ENCODE data around the gene FAM171A1. TPM values are rescaled to one million over a fixed set of nuclear protein-coding genes. Genes with fewer than 3 reads are reported as not detected.
"Not testable (repeated sequence)": the region's sequence is repeated elsewhere in the genome, so short reads cannot be mapped to it uniquely, and the experiment has no call there.

Gene FAM171A1
- total and polyA plus RNA-seq, 7 experiments from 2014 or later, result 3.2 to 14.5 (median 7.2) TPM

DNA sequence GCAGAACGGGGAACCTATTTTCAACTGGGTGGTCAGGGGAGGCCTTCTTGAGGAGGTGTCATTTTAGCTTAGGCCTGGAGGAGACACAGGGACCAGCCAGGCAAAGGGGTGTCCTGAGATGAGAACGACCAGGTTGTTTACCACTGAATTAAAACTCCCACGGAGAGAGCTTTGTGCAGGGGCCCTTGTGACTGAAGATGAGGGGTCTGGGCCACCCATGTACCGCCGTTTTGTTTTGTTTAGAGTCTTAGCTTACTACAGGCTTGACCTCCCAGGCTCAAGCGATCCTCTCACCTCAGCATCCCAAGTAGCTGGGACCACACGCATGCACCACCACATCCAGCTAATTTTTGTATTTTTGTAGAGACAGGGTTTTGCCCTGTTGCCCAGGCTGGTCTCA lies 80.4 kb downstream of the FAM171A1 start:
- no peaks in the 10 kb centered on the region for H3K9me3 Mint-ChIP-seq
- peak overlapping the region in 1 of 9 donors; percentile 28 for H3K27ac Mint-ChIP-seq
- Histone ChIP-seq H3K36me3 (ENCODE audit: control insufficient read depth in 2 of 3, insufficient read depth in 3 of 3, low read length in 3 of 3) (no peaks in the 10 kb centered on the region), H3K27ac (ENCODE audit: low read depth, low read length) (no peak overlapping the region), H3K4me3 (ENCODE audit: low read length) (no peak overlapping the region), H3K4me1 (ENCODE audit: control insufficient read depth in 2 of 2, insufficient read depth in 2 of 2, low read length in 2 of 2) (no peaks in the 10 kb centered on the region), H3K27me3 (ENCODE audit: control insufficient read depth in 2 of 2, insufficient read depth in 2 of 2, low read length in 2 of 2) (no peaks in the 10 kb centered on the region), H3K9me3 (ENCODE audit: control insufficient read depth in 2 of 3, low read length in 3 of 3) (no peaks in the 10 kb centered on the region)
- peaks cover 0 to 14% (median 0%) of the 10 kb centered on the region in 5 donors for H3K27me3 Mint-ChIP-seq
- H3K4me1 Mint-ChIP-seq, result peaks cover 0 to 6% (median 3%) of the 10 kb centered on the region in 7 donors
- H3K36me3 Mint-ChIP-seq, result no peaks in the 10 kb centered on the region
- CTCF ChIA-PET, result no interaction called here
- POLR2A ChIA-PET, result no interaction called here
- intact Hi-C loops (cut with micrococcal nuclease), result no loop called here
- no peak overlapping the region for H3K4me3 Mint-ChIP-seq
- DNase-seq (no peak), ATAC-seq (no peak)

DNA sequence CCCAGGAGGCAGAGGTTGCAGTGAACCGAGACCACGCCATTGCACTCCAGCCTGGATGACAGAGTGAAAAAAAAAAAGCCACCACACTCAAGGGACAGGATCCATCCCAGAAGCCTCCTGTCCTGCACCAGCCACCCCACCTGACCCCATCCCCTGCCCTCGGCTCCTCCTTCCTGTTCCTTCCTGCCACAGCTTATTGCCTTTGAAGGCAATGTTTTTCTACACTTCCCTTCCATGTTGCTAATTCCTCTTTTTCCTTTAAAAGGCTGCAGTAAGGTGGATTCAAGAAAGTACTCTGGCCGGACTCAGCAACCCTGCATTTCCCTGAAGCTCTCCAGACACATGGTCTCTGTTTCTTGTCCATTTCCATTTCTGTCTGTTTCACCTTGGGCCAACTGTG lies 80.9 kb downstream of the FAM171A1 start:
- Histone ChIP-seq H3K4me1 (ENCODE audit: control insufficient read depth in 2 of 2, insufficient read depth in 2 of 2, low read length in 2 of 2) (no peaks in the 10 kb centered on the region), H3K4me3 (ENCODE audit: low read length) (no peak overlapping the region), H3K27me3 (ENCODE audit: control insufficient read depth in 2 of 2, insufficient read depth in 2 of 2, low read length in 2 of 2) (no peaks in the 10 kb centered on the region), H3K27ac (ENCODE audit: low read depth, low read length) (no peak overlapping the region), H3K36me3 (ENCODE audit: control insufficient read depth in 2 of 3, insufficient read depth in 3 of 3, low read length in 3 of 3) (no peaks in the 10 kb centered on the region), H3K9me3 (ENCODE audit: control insufficient read depth in 2 of 3, low read length in 3 of 3) (no peaks in the 10 kb centered on the region)
- Mint-ChIP-seq H3K4me1 (peaks cover 0 to 6% (median 3%) of the 10 kb centered on the region in 7 donors), H3K36me3 (no peaks in the 10 kb centered on the region), H3K4me3 (no peak overlapping the region), H3K27me3 (peaks cover 0 to 11% (median 0%) of the 10 kb centered on the region in 5 donors), H3K9me3 (no peaks in the 10 kb centered on the region), H3K27ac (no peak overlapping the region)
- intact Hi-C loops (cut with micrococcal nuclease), result no loop called here
- ChIA-PET POLR2A (no interaction called here), CTCF (no interaction called here)
- ATAC-seq (no peak), DNase-seq (no peak)

DNA sequence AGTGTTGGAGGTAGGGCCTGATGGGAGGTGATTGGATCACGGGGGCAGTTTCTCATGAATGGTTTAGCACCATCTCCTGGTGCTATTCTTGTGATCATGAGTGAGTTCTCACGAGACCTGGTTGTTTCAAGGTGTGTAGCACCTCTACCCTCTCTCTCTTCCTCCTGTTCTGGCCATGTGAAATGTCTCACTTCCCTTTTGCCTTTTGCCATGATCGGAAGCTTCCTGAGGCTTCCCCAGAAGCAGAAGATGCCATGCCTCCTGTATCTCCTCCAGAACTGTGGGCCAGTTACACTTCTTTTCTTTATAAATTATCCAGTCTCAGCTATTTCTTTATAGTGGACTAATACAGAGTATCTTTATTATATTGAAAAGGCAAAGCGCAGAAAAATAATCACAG lies 90.1 kb downstream of the FAM171A1 start:
- H3K27me3 Mint-ChIP-seq, result peaks cover 0 to 12% (median 0%) of the 10 kb centered on the region in 5 donors
- DNase-seq, result no peak
- POLR2A ChIA-PET, result no interaction called here
- Histone ChIP-seq H3K36me3 (ENCODE audit: control insufficient read depth in 2 of 3, insufficient read depth in 3 of 3, low read length in 3 of 3) (no peaks in the 10 kb centered on the region), H3K27me3 (ENCODE audit: control insufficient read depth in 2 of 2, insufficient read depth in 2 of 2, low read length in 2 of 2) (no peaks in the 10 kb centered on the region), H3K4me1 (ENCODE audit: control insufficient read depth in 2 of 2, insufficient read depth in 2 of 2, low read length in 2 of 2) (no peaks in the 10 kb centered on the region), H3K4me3 (ENCODE audit: low read length) (no peak overlapping the region), H3K9me3 (ENCODE audit: control insufficient read depth in 2 of 3, low read length in 3 of 3) (no peaks in the 10 kb centered on the region), H3K27ac (ENCODE audit: low read depth, low read length) (no peak overlapping the region)
- intact Hi-C loops (cut with micrococcal nuclease), result no loop called here
- H3K9me3 Mint-ChIP-seq, result peaks cover 0 to 2% (median 0%) of the 10 kb centered on the region in 11 donors
- peak overlapping the region in 1 of 9 donors; percentile 32 for H3K27ac Mint-ChIP-seq
- H3K4me3 Mint-ChIP-seq, result no peak overlapping the region
- no peaks in the 10 kb centered on the region for H3K36me3 Mint-ChIP-seq
- no peak for ATAC-seq
- CTCF ChIA-PET, result no interaction called here
- H3K4me1 Mint-ChIP-seq, result peaks cover 0 to 1% (median 0%) of the 10 kb centered on the region in 7 donors

DNA sequence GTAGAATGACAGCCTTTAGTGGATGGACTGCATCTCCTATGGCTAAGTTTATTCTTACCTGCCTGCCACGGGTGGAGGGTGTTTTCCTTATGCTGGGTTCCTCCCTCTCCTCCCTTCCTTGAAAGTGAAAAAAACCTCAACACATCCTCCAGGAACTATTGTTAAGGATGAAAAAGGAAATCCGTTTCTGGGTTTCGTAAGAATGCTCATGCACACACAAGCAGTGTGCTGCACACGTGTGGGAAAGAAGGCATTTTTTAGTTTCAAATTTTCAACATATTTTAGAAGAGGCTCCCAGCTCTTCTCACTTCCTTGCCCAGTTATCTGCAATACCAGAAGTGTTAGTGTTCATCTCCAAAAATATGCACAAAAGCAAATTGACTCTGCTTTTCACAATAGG lies 90.6 kb downstream of the FAM171A1 start:
- H3K4me1 Mint-ChIP-seq, result peaks cover 0 to 1% (median 0%) of the 10 kb centered on the region in 7 donors
- ChIA-PET CTCF (interaction anchor here (0.5 kb wide), 1 partner anchor 141 kb away, joined by 3 read pairs; no protein-coding TSS in a partner anchor), POLR2A (no interaction called here)
- peaks cover 0 to 2% (median 0%) of the 10 kb centered on the region in 11 donors for H3K9me3 Mint-ChIP-seq
- H3K27ac ChIP-seq (ENCODE audit: low read depth, low read length), result no peak overlapping the region
- no peak for ATAC-seq
- no peaks in the 10 kb centered on the region for H3K4me1 ChIP-seq (ENCODE audit: control insufficient read depth in 2 of 2, insufficient read depth in 2 of 2, low read length in 2 of 2)
- intact Hi-C loops (cut with micrococcal nuclease), result no loop called here
- no peaks in the 10 kb centered on the region for H3K9me3 ChIP-seq (ENCODE audit: control insufficient read depth in 2 of 3, low read length in 3 of 3)
- H3K27ac Mint-ChIP-seq, result no peak overlapping the region
- H3K4me3 ChIP-seq (ENCODE audit: low read length), result no peak overlapping the region
- H3K27me3 ChIP-seq (ENCODE audit: control insufficient read depth in 2 of 2, insufficient read depth in 2 of 2, low read length in 2 of 2), result no peaks in the 10 kb centered on the region
- no peaks in the 10 kb centered on the region for H3K36me3 ChIP-seq (ENCODE audit: control insufficient read depth in 2 of 3, insufficient read depth in 3 of 3, low read length in 3 of 3)
- H3K4me3 Mint-ChIP-seq, result no peak overlapping the region
- DNase-seq, result no peak
- H3K27me3 Mint-ChIP-seq, result peaks cover 0 to 12% (median 0%) of the 10 kb centered on the region in 5 donors
- H3K36me3 Mint-ChIP-seq, result no peaks in the 10 kb centered on the region

DNA sequence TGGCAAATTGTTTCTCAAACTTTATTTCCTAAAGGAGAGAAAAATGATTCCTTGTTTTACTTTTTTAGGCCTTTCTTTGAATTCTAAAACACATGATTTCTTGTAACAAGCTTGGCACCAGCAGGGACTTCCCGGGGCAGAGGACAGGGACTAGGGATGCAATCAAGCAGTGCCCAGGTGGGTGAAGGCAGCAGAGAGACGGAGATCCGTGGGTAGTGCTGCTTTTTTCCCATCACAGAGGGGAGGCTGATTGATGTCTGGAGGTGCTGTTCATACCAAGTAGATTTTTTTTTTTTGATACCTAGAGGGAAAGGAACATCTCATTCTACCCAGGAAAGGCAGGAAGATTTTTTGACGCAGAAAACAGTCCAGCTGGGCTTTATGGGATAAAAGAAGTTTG lies 91.9 kb downstream of the FAM171A1 start:
- POLR2A ChIA-PET, result no interaction called here

DNA sequence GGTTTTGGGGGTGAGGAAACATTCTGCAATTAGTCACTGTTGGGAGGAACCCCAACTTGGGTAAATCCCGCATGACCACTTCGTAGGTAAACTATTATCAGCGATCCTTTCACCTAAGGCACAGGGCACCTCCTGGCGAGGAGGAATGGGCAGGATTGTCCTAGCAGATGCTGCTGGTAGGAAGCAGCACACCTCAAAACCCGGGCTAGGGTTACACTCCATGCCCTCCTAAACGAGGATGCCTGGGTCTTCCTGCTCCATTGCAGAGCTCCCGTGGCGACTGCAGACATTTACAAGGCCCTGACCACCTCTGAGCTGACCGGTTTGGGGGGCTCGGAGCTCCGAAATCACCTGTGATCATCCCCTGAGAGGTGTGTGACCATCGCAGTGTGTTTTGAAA lies 92.3 kb downstream of the FAM171A1 start:
- ChIA-PET POLR2A (no interaction called here), CTCF (no interaction called here)
- H3K27me3 ChIP-seq (ENCODE audit: control insufficient read depth in 2 of 2, insufficient read depth in 2 of 2, low read length in 2 of 2), result no peaks in the 10 kb centered on the region
- DNase-seq (no peak), ATAC-seq (no peak)
- Mint-ChIP-seq H3K36me3 (peaks cover 0 to 4% (median 3%) of the 10 kb centered on the region in 5 donors), H3K27ac (no peak overlapping the region), H3K9me3 (peaks cover 0 to 4% (median 0%) of the 10 kb centered on the region in 11 donors), H3K4me3 (no peak overlapping the region), H3K4me1 (peaks cover 0 to 1% (median 0%) of the 10 kb centered on the region in 7 donors), H3K27me3 (peaks cover 0 to 13% (median 0%) of the 10 kb centered on the region in 5 donors)
- H3K9me3 ChIP-seq (ENCODE audit: control insufficient read depth in 2 of 3, low read length in 3 of 3), result no peaks in the 10 kb centered on the region
- no peak overlapping the region for H3K4me3 ChIP-seq (ENCODE audit: low read length)
- H3K4me1 ChIP-seq (ENCODE audit: control insufficient read depth in 2 of 2, insufficient read depth in 2 of 2, low read length in 2 of 2), result no peaks in the 10 kb centered on the region
- H3K27ac ChIP-seq (ENCODE audit: low read depth, low read length), result no peak overlapping the region
- intact Hi-C loops (cut with micrococcal nuclease), result no loop called here
- no peaks in the 10 kb centered on the region for H3K36me3 ChIP-seq (ENCODE audit: control insufficient read depth in 2 of 3, insufficient read depth in 3 of 3, low read length in 3 of 3)

More for the DNA sequence above, 91.9 kb downstream of the FAM171A1 start:
- Histone ChIP-seq H3K4me1 (ENCODE audit: control insufficient read depth in 2 of 2, insufficient read depth in 2 of 2, low read length in 2 of 2) (no peaks in the 10 kb centered on the region), H3K9me3 (ENCODE audit: control insufficient read depth in 2 of 3, low read length in 3 of 3) (no peaks in the 10 kb centered on the region), H3K36me3 (ENCODE audit: control insufficient read depth in 2 of 3, insufficient read depth in 3 of 3, low read length in 3 of 3) (no peaks in the 10 kb centered on the region), H3K27me3 (ENCODE audit: control insufficient read depth in 2 of 2, insufficient read depth in 2 of 2, low read length in 2 of 2) (no peaks in the 10 kb centered on the region), H3K27ac (ENCODE audit: low read depth, low read length) (no peak overlapping the region), H3K4me3 (ENCODE audit: low read length) (no peak overlapping the region)
- CTCF ChIA-PET, result no interaction called here
- DNase-seq (no peak), ATAC-seq (no peak)
- Mint-ChIP-seq H3K27me3 (peaks cover 0 to 9% (median 0%) of the 10 kb centered on the region in 5 donors), H3K9me3 (peaks cover 0 to 4% (median 0%) of the 10 kb centered on the region in 11 donors), H3K4me3 (no peak overlapping the region), H3K27ac (no peak overlapping the region), H3K4me1 (peaks cover 0 to 1% (median 0%) of the 10 kb centered on the region in 7 donors), H3K36me3 (peaks cover 0 to 4% (median 0%) of the 10 kb centered on the region in 5 donors)
- intact Hi-C loops (cut with micrococcal nuclease), result no loop called here

DNA sequence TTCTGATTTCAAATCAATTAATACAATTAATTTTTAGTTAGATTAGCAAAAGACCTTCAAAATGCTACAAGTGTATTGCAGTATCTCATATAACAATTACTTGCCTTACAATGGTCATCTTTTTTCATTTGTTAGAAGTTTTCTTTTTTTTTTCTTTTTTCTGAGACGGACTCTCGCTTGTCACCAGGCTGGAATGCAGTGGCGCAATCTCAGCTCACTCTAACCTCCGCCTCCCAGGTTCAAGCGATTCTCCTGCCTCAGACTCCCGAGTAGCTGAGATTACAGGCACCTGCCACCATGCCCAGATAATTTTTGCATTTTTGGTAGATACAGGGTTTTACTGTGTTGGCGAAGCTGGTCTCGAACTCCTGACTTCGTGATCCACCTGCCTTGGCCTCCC lies 95.0 kb downstream of the FAM171A1 start:
- H3K9me3 ChIP-seq (ENCODE audit: control insufficient read depth in 2 of 3, low read length in 3 of 3); H3K4me3 Mint-ChIP-seq; H3K27ac ChIP-seq (ENCODE audit: low read depth, low read length); CTCF ChIA-PET; H3K27ac Mint-ChIP-seq; intact Hi-C loops (cut with micrococcal nuclease); ATAC-seq; H3K9me3 Mint-ChIP-seq; H3K4me1 ChIP-seq (ENCODE audit: control insufficient read depth in 2 of 2, insufficient read depth in 2 of 2, low read length in 2 of 2); H3K36me3 ChIP-seq (ENCODE audit: control insufficient read depth in 2 of 3, insufficient read depth in 3 of 3, low read length in 3 of 3); H3K4me3 ChIP-seq (ENCODE audit: low read length); H3K4me1 Mint-ChIP-seq; DNase-seq; POLR2A ChIA-PET; H3K27me3 ChIP-seq (ENCODE audit: control insufficient read depth in 2 of 2, insufficient read depth in 2 of 2, low read length in 2 of 2); H3K36me3 Mint-ChIP-seq: not testable (repeated sequence)
- H3K27me3 Mint-ChIP-seq, result peaks cover 0 to 36% (median 0%) of the 10 kb centered on the region in 5 donors
